SK-MEL-5 (cell line): Measurements from ENCODE around the gene GRIK4. TPM values are rescaled to one million over a fixed set of nuclear protein-coding genes. Genes with fewer than 3 reads are reported as not detected.
A peak's percentile ranks its signal among the peaks of the same experiment; 100 is the strongest.

ENCODE experiments used
- DNase-seq: peaks from one replicate; pipeline ENCODE4 v3.0.0-alpha.2; 2016; ENCODE audit warnings: low read depth, low spot score
- in situ Hi-C: cut with HindIII; loops from 2 replicates; pipeline ENCODE4 v1.10.0; 2016; ENCODE audit warnings: low sequenced_read_pairs, high pct_unique_total_duplicates, low pct_unique_long_range_greater_than_20kb
- total RNA-seq: library from RNA; depleted of rRNA; stranded (reverse); fragments of >200 nt; shearing (Covaris generic); gene quantifications from 2 replicates; pipeline ENCODE4 v1.2.3, GENCODE V29; 2014

The GRIK4 gene
- total RNA-seq, 1 experiment from 2014 or later: not detected

DNA sequence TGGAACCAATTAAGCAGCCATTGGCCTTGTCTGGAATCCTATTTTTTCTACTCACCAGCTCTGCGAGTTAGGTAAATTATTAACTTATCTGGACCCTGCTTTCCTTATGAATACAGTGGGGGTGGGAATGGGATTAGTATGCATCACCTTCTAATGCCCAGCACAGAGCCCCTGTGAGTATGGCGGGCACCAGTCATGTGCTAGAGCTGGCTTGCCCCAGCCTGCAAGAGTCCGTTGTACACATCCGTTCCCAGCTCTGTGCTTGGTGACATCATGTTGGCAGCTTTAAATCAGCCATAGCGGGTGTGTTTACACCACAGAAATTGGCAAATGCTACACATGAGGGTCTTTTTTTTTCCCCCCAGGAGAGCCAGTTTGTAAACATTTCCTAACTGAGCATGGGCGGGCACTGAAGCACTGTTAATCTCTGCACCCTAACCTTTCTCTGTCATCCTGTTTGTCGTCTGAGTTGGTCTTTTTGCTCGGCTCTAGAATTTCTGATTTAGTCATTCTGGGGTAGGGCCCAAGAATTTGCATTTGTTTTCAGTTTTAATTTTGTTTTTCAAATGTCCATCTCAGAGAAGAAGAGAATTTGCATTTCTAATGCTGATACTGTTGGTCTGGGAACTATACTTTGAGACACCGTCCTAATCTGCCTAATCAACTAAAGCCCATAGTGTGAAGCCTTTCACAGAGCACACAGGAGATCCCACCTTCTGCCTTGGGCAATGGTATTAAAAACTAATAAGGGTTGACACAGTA is 382.1 kb downstream of the GRIK4 start:
- DNase-seq: no peak
- in situ Hi-C loops: no loop called here

GRCh38 chr11:120894202-120894985 is 382.8 kb downstream of the GRIK4 start:
- in situ Hi-C loops: no loop called here
- DNase-seq: no peak

- DNase-seq: no peak
- in situ Hi-C loops: no loop called here
Measured at GRCh38 chr11:120896687-120897086, 385.1 kb downstream of the GRIK4 start.

- in situ Hi-C loops: no loop called here
- no peak for DNase-seq
Measured at GRCh38 chr11:120898568-120898967, 387.0 kb downstream of the GRIK4 start.

DNA sequence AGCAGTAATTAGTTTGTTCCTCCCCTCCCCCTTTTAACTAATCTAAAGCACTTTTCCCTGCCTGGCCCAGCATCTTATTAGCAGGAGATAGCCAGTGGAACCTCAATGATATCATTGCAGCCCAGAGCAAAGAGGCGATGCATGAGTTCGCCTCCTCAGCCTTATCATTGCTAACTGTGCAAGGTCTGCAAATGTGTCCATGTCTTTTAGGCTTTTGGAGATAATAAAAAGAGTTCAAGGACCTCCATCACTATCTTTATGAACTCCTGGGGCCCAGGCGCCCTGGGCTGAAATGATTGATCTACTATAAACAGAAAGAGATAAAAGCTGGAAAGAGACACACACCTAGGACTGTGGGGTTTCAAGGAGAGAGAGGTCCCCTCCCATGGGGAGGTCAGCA is 388.2 kb downstream of the GRIK4 start:
- in situ Hi-C loops: no loop called here
- DNase-seq: no peak

DNA sequence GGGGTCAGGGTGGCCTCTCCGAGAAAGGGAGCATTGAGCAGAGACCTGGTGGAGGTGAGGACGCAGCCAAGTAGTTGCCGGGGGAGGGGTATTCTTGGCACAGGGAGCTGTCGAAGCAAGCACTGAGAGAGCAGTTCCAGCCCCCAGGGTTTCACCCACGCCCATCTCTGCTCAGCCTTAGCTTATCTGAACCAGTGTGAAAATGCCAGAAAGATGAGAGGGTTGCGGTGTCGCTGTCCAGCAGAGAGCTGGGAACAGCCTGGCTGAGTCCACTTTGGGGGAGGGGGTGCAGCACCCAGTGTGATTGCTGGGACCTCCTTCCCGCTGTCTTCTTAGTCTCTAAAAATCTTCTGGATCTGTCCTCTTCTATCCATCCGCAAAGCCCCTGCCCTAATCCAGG is 389.1 kb downstream of the GRIK4 start:
- no peak for DNase-seq
- in situ Hi-C loops: no loop called here

DNA sequence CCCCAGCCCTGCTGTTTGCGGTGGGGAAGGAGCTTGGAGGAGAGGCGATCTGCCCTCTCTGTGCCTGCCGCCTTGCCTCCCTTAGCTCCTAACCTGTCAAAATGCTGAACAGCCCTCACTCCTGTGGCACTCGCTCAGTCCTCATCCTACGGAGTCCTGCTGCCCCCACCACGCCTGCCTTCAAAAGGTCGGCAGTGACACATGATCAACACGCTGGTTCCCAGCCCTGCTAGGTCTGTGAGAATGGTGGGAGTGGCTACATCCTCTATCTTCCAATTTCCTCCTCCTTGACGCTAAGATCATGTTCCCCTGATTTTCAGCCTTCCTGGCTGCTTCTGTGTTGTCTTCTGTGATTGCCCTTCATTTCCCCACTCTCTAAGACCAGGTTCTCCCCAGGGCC is 392.1 kb downstream of the GRIK4 start:
- peak; percentile 5 for DNase-seq
- in situ Hi-C loops: no loop called here

GRCh38 chr11:120904116-120904515 is 392.6 kb downstream of the GRIK4 start:
- DNase-seq: no peak
- in situ Hi-C loops: no loop called here

DNA sequence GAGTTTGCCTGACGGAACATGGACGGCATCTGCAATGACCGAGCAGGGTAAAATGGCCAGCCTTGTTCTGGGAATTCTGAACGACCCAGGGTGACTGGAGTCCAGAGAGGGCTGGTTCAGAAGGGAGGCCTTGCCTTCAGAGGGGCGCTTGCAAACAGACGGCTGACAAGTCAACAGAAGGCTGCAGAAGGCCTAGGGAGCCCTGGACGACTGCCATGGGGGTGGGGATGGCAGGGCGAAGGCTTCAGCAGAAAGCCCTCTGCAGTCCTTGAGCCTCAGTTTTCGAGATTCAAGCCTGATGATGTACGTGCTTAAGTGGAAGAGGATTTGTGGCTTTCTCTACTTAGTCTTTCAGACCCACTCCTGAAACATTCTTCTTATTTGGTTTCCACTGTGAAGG is 395.2 kb downstream of the GRIK4 start:
- in situ Hi-C loops: no loop called here

GRCh38 chr11:120907971-120908370 is 396.4 kb downstream of the GRIK4 start:
- in situ Hi-C loops: no loop called here
- no peak for DNase-seq

More for the DNA sequence above, 395.2 kb downstream of the GRIK4 start:
- no peak for DNase-seq

DNA sequence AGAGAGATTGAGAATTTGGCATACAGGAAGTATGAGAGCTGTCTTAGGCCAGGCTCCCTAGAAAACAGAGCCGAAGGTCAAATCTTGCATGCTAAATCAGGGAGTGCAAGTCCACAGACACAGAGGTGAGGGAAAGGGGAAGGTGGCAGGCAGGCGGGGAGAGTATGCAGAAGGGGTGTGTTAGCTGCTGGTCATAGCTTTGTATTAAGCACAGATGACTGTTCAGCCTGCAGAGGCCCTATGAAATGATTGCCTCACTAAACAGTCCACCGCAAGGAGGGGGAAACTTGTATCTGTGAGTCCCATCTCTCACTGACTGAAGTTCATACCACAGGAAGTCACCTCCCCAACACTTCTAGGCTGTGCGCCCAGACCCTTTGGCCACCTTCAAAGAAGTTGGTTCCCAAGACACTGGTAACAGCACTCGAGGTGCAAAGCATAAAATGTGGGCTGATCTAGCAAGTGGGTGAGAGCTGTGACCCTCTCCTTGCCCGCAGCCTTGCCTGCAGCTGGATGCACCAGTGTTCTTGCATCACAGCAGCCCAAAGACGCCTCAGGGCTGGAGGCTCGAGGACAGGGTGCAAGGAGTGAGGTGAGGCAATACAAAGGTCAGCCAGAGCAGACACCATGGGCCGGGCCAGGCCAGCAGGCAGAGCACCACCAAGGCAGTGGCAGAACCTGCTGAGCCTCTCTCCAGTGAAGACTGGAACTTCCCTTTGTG is 397.1 kb downstream of the GRIK4 start:
- no peak for DNase-seq
- in situ Hi-C loops: no loop called here

GRCh38 chr11:120909676-120910416 is 398.3 kb downstream of the GRIK4 start:
- no peak for DNase-seq
- in situ Hi-C loops: no loop called here

GRCh38 chr11:120911943-120912342 is 400.4 kb downstream of the GRIK4 start:
- no peak for DNase-seq
- in situ Hi-C loops: no loop called here

DNA sequence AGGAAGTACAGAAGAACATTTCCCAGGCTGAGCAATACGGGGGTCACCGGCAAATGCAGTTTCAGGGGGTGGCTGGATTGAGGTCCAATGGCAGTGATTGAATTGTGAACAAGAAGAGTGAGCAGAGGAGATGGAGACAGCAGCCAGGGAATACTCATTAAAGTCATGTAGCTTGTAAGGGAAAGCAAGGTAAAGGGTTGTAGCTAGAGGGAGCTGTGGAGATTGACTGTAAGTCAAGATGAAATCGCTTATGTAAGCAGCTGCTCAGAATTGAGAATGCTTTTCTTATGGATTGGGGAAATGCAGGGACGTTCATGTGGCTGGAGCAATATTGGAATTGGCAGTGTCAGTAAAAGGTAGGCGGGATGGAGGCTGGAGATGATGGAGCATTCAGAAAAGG is 401.0 kb downstream of the GRIK4 start:
- peak; percentile 63 for DNase-seq
- in situ Hi-C loops: no loop called here

DNA sequence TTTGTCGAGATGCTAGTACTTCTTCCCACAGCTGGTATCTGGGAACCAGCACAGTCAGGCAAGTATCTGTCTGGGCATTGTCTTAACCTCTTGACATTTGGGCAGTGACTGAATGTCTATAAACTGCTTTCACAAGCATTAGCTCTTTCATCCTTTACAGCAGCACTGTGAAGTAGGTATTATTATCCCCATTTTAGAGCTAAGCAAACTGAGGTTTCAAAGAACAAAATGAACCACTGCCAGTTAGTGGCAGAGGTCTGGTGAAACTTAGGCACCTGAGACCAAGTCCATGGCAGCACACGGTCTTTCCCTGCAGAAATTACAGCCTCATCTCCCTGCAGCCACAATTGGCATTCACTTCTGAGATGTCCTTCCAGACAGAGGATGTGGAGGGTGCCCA is 401.4 kb downstream of the GRIK4 start:
- in situ Hi-C loops: no loop called here

GRCh38 chr11:120914021-120914420 is 402.5 kb downstream of the GRIK4 start:
- in situ Hi-C loops: no loop called here
- no peak for DNase-seq

More for the DNA sequence above, 401.4 kb downstream of the GRIK4 start:
- DNase-seq: no peak

DNA sequence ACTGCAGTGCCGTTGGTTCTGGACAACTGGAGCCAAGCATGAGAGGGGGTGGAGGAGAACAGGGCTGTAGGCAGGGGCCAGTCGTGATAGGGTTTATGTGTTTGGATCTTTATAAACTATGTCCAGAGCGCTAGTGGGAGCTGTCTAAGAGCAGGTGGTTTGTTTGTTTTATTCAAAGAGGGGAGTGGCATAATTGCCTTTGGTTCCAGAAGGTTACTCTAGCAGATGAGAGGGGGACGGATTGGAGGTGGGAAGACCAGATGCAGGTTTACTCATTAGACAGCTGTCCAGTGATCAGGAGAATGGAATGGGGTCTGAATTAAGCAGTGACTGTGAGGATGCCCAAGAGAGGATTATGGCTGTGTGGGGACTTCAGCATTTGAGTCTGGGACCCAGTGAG is 403.1 kb downstream of the GRIK4 start:
- DNase-seq: no peak
- in situ Hi-C loops: no loop called here
